IMR-90 (cell line): ENCODE data around the gene TIA1. TPM values are rescaled to one million over a fixed set of nuclear protein-coding genes. Genes with fewer than 3 reads are reported as not detected.

Experiments used
- ATAC-seq: fragments of 200-7000 bp; cut with Tn5 transposase; 2 replicates; pipeline ENCODE4 v1.9.1; 2020; ENCODE audit warnings: low read depth, mild to moderate bottlenecking, moderate library complexity
- BruUV-seq: library from RNA; stranded (reverse); fragments of 400-500 nt; replicated peaks from 2 replicates; lab custom pipeline; 2021; lab: Mats Ljungman, UMichigan
- CTCF ChIA-PET: fragments of 300-600 bp; formaldehyde crosslinking; extraction: SDS; loops from one replicate; lab custom pipeline; 2021; ENCODE audit warnings: antibody characterized with exemption; lab: Yijun Ruan, JAX
- POLR2A ChIA-PET: fragments of 300-600 bp; sonication (Branson Sonifier 250); formaldehyde crosslinking; loops from one replicate; lab custom pipeline; 2022; ENCODE audit warnings: antibody characterized with exemption; ENCODE audit not compliant: unreplicated experiment; lab: Charles Lee
- DNase-seq: peaks from one replicate; pipeline ENCODE4 v3.0.0; 2013
- H2AFZ ChIP-seq: replicated peaks from 2 replicates; pipeline ENCODE3; 2013; ENCODE audit warnings: low read length, mild to moderate bottlenecking; ENCODE audit not compliant: poor library complexity
- H2AK5ac ChIP-seq: 2 replicates; pipeline ENCODE4 v1.6.1; 2013; ENCODE audit warnings: low read depth, low read length, inconsistent platforms
- H2AK9ac ChIP-seq: replicated peaks from 2 replicates; pipeline ENCODE3; 2013; ENCODE audit warnings: mild to moderate bottlenecking, low read depth, low read length, moderate library complexity; ENCODE audit not compliant: poor library complexity
- H2BK120ac ChIP-seq: 2 replicates; pipeline ENCODE4 v1.6.1; 2013; ENCODE audit warnings: low read depth, low read length, inconsistent platforms
- H2BK15ac ChIP-seq: 3 replicates; pipeline ENCODE4 v1.6.1; 2013; ENCODE audit warnings: low read depth, low read length, inconsistent platforms
- H2BK20ac ChIP-seq: 2 replicates; pipeline ENCODE4 v1.6.1; 2013; ENCODE audit warnings: low read depth, mild to moderate bottlenecking, inconsistent platforms, low read length, moderate library complexity
- H2BK5ac ChIP-seq: 2 replicates; pipeline ENCODE4 v1.6.1; 2013; ENCODE audit warnings: mild to moderate bottlenecking, low read depth, low read length, inconsistent platforms; ENCODE audit not compliant: poor library complexity, severe bottlenecking
- H3K14ac ChIP-seq: replicated peaks from 2 replicates; pipeline ENCODE4 v1.6.1; 2013; ENCODE audit warnings: low read depth, low read length, inconsistent platforms
- H3K18ac ChIP-seq: 2 replicates; pipeline ENCODE4 v1.6.1; 2013; ENCODE audit warnings: low read depth, low read length, control low read depth
- H3K23ac ChIP-seq: 2 replicates; pipeline ENCODE4 v1.6.1; 2013; ENCODE audit warnings: low read depth, low read length, inconsistent platforms
- H3K27ac ChIP-seq: 2 replicates; pipeline ENCODE4 v1.5.1; 2013; ENCODE audit warnings: mild to moderate bottlenecking, control low read depth, low read length; ENCODE audit not compliant: insufficient read depth
- H3K27me3 ChIP-seq: 2 replicates; pipeline ENCODE4 v1.6.1; 2013; ENCODE audit warnings: low read length; ENCODE audit not compliant: control insufficient read depth, insufficient read depth
- H3K36me3 ChIP-seq: 2 replicates; pipeline ENCODE4 v1.6.1; 2013; ENCODE audit warnings: low read length, mixed read lengths; ENCODE audit not compliant: control insufficient read depth, insufficient read depth
- H3K4ac ChIP-seq: 2 replicates; pipeline ENCODE4 v1.6.1; 2013; ENCODE audit warnings: low read depth, low read length, inconsistent platforms
- H3K4me1 ChIP-seq: 2 replicates; pipeline ENCODE4 v1.6.1; 2013; ENCODE audit warnings: low read length, mixed read lengths; ENCODE audit not compliant: control insufficient read depth, insufficient read depth
- H3K4me2 ChIP-seq: 2 replicates; pipeline ENCODE4 v1.6.1; 2013; ENCODE audit warnings: low read depth, mild to moderate bottlenecking, control low read depth, low read length, moderate library complexity
- H3K4me3 ChIP-seq: 2 replicates; pipeline ENCODE4 v1.5.1; 2013; ENCODE audit warnings: low read depth, mild to moderate bottlenecking, control low read depth, low read length, moderate library complexity; ENCODE audit not compliant: insufficient read depth
- H3K56ac ChIP-seq: 2 replicates; pipeline ENCODE4 v1.6.1; 2013; ENCODE audit warnings: low read length, inconsistent platforms; ENCODE audit not compliant: insufficient read depth; ENCODE audit errors: extremely low read depth
- H3K79me1 ChIP-seq, 2 experiments: 2 replicates each; pipeline ENCODE4 v1.6.1; 2013; ENCODE audit warnings: low read length in 2 of 2, inconsistent platforms in 1 of 2, low read depth in 1 of 2
- H3K9ac ChIP-seq: 2 replicates; pipeline ENCODE4 v1.6.1; 2013; ENCODE audit warnings: low read depth, low read length, control low read depth
- H3K9me1 ChIP-seq: 2 replicates; pipeline ENCODE4 v1.6.1; 2013; ENCODE audit warnings: low read length, inconsistent platforms; ENCODE audit not compliant: insufficient read depth
- H3K9me3 ChIP-seq: 2 replicates; pipeline ENCODE4 v1.6.1; 2013; ENCODE audit warnings: low read length; ENCODE audit not compliant: control insufficient read depth, insufficient read depth
- H4K20me1 ChIP-seq: 2 replicates; pipeline ENCODE4 v1.6.1; 2013; ENCODE audit warnings: low read length, inconsistent platforms; ENCODE audit not compliant: insufficient read depth
- H4K5ac ChIP-seq: 2 replicates; pipeline ENCODE4 v1.6.1; 2013; ENCODE audit warnings: mild to moderate bottlenecking, low read depth, low read length, control low read depth
- H4K8ac ChIP-seq, 2 experiments: 2 replicates each; pipeline ENCODE4 v1.6.1; 2013; ENCODE audit warnings: low read depth in 2 of 2, low read length in 2 of 2, control low read depth in 1 of 2, inconsistent platforms in 1 of 2
- H4K91ac ChIP-seq: 2 replicates; pipeline ENCODE4 v1.6.1; 2013; ENCODE audit warnings: low read depth, low read length, inconsistent platforms; ENCODE audit not compliant: insufficient read depth
- CEBPB ChIP-seq: IDR thresholded peaks from 2 replicates; pipeline ENCODE4 v1.6.1; 2012; ENCODE audit warnings: low read depth, low read length, improper control_type of control experiment
- WGBS, 2 experiments: methylation state at CpG; one replicate each; pipeline versions ENCODE4 v1.1.5 to v1.1.7; 2013; ENCODE audit warnings: missing lambda C conversion rate in 2 of 2; ENCODE audit not compliant: insufficient read length in 1 of 2; ENCODE audit errors: extremely low coverage in 2 of 2; 5-methylcytosine and 5-hydroxymethylcytosine counted together
- dilution Hi-C: fragments of 300-500 bp; cut with HindIII; formaldehyde crosslinking; loops from one replicate; pipeline ENCODE4 v1.14.3; 2018; ENCODE audit warnings: low sequenced_read_pairs; ENCODE audit not compliant: unreplicated experiment
- in situ Hi-C: fragments of 300-500 bp; cut with MboI; formaldehyde crosslinking; loops from 3 replicates; pipeline ENCODE4 v1.14.3; 2019; ENCODE audit warnings: low sequenced_read_pairs, inconsistent platforms, mixed read lengths
- intact Hi-C: fragments of 100-400 bp; cut with micrococcal nuclease; formaldehyde crosslinking; loops from 2 replicates; pipeline ENCODE4 v1.10.0; 2022
- polyA plus RNA-seq, 3 experiments: library from polyadenylated mRNA; depleted of rRNA; stranded (reverse); fragments of >200 nt; gene quantifications; 2 replicates each; pipeline ENCODE4 v1.2.3, GENCODE V29; 2012; ENCODE audit warnings: low replicate concordance in 1 of 3
- total RNA-seq: library from RNA; depleted of rRNA; stranded (reverse); fragments of >200 nt; gene quantifications from 2 replicates; pipeline ENCODE4 v1.2.3, GENCODE V29; 2012
- TF ChIP-seq, protein P1 (sequence below): fragments of 150-350 bp; IDR thresholded peaks from 2 replicates; pipeline ENCODE4 v1.6.1; 2016; ENCODE audit warnings: low read depth, mild to moderate bottlenecking, low read length, moderate library complexity, borderline replicate concordance

The TIA1 gene
- total and polyA plus RNA-seq, 2 of the 4 experiments (the other 2 are of a cell fraction): 72.7 to 103 TPM

DNA sequence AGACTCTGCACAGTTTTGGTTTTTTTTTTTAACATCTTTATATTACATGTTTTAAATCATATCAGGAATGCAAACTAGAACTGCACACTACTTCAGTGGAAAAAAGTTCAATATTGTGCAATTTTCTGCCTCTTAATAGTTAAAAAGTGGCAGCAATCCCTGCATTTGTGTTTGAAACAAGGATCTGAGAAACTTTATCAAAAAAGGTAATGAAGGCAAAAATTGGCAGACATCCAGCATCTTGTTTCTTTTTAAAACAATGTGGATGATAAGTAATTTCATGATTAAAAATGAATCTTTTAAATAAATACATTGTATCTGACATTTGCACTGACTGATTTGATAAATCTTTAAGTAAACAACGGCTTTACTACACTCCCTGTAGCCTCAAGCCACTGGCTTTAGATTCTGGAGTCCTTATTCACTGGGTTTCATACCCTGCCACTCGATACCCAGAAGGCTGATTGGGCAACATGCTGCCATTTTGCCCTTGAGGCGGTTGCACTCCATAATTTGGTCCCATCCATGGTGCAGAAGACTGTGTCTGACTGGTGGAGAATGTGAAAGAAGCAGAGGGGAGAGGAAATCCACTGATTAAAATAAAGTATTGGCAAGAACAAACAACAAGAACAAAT lies 36.0 kb downstream of the TIA1 start:
- H2BK120ac ChIP-seq: no peak overlapping the region
- H2BK20ac ChIP-seq: no peak overlapping the region
- no peak overlapping the region for H2AK5ac ChIP-seq
- no peak for DNase-seq
- dilution Hi-C loops (no loop called here), in situ Hi-C loops (no loop called here), intact Hi-C loops (no loop called here)
- no peak overlapping the region for H4K5ac ChIP-seq
- no peak overlapping the region for H2AFZ ChIP-seq
- no peak overlapping the region for H3K23ac ChIP-seq
- H3K56ac ChIP-seq: no peak overlapping the region
- H3K27me3 ChIP-seq: no peaks in the 10 kb centered on the region
- ChIA-PET CTCF (interaction anchor here (0.5 kb wide), 1 partner anchor 20 kb away, joined by 3 read pairs; no protein-coding TSS in a partner anchor), POLR2A (interaction anchor here (0.6 kb wide), 1 partner anchor 279 kb away, joined by 3 read pairs; no protein-coding TSS in a partner anchor)
- H4K8ac ChIP-seq: no peak overlapping the region
- H3K4ac ChIP-seq: no peak overlapping the region
- H3K4me3 ChIP-seq: no peak overlapping the region
- ATAC-seq: no peak; the same call in 1 of the 2 replicates
- H3K4me1 ChIP-seq: peaks cover 6% of the 10 kb centered on the region
- no peak overlapping the region for H2AK9ac ChIP-seq
- peaks cover 32% of the 10 kb centered on the region for H3K36me3 ChIP-seq
- peaks cover 9% of the 10 kb centered on the region; the same call in 1 of the 2 replicates for H4K20me1 ChIP-seq
- WGBS, 2 experiments: no CpG with 5 or more reads among the region's 3 CpGs
- H3K9me3 ChIP-seq: no peaks in the 10 kb centered on the region
- H3K4me2 ChIP-seq: no peak overlapping the region
- H3K9me1 ChIP-seq: peaks cover 2% of the 10 kb centered on the region; the same call in 1 of the 2 replicates
- peak overlapping the region; percentile 32 for H2BK5ac ChIP-seq
- no TSS peak for BruUV-seq
- no peak overlapping the region for H2BK15ac ChIP-seq
- no peak overlapping the region for H3K9ac ChIP-seq
- H3K27ac ChIP-seq: no peak overlapping the region
- H3K79me1 ChIP-seq: peaks cover 5 to 16% of the 10 kb centered on the region in 2 experiments; a peak in 3 of 4 replicates
- H3K18ac ChIP-seq: no peak overlapping the region
- H4K91ac ChIP-seq: no peak overlapping the region
- no peak overlapping the region for H3K14ac ChIP-seq
- TF ChIP-seq, protein P1, sequence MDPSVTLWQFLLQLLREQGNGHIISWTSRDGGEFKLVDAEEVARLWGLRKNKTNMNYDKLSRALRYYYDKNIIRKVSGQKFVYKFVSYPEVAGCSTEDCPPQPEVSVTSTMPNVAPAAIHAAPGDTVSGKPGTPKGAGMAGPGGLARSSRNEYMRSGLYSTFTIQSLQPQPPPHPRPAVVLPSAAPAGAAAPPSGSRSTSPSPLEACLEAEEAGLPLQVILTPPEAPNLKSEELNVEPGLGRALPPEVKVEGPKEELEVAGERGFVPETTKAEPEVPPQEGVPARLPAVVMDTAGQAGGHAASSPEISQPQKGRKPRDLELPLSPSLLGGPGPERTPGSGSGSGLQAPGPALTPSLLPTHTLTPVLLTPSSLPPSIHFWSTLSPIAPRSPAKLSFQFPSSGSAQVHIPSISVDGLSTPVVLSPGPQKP: no peak
- peak; percentile 42 for TF ChIP-seq CEBPB
